K562 (cell line): Measurements from ENCODE around the gene C19orf44. TPM values are rescaled to one million over a fixed set of nuclear protein-coding genes. Genes with fewer than 3 reads are reported as not detected.

Source experiments
- CCAR2 ChIP-seq: fragments of 200-400 bp; formaldehyde crosslinking; IDR thresholded peaks from 2 replicates; pipeline ENCODE4 v1.6.1; 2017; ENCODE audit warnings: mild to moderate bottlenecking, low read depth, low read length
- CREB5 ChIP-seq: fragments of 250-450 bp; sonication (Bioruptor Pico); IDR thresholded peaks from 2 replicates; pipeline ENCODE4 v1.5.0; 2020; ENCODE audit warnings: mild to moderate bottlenecking
- GTF2B ChIP-seq: IDR thresholded peaks from 2 replicates; pipeline ENCODE4 v1.6.1; 2011; ENCODE audit not compliant: insufficient read length; ENCODE audit errors: extremely low read depth
- HSF4 ChIP-seq: fragments of 250-450 bp; sonication (Bioruptor Pico); IDR thresholded peaks from 2 replicates; pipeline ENCODE4 v2.1.2; 2022; ENCODE audit warnings: mild to moderate bottlenecking, moderate library complexity, borderline replicate concordance
- ILF3 ChIP-seq: fragments of 450-650 bp; IDR thresholded peaks from 2 replicates; pipeline ENCODE4 v1.6.1; 2018; ENCODE audit warnings: antibody characterized with exemption, mild to moderate bottlenecking, moderate library complexity, borderline replicate concordance
- KDM4B ChIP-seq, 2 experiments: fragments of 450-650 bp in 1 of 2; sonication (generic) in 1 of 2; IDR thresholded peaks; 2 replicates each; pipeline ENCODE4 v1.6.1; 2016 to 2017; ENCODE audit warnings: borderline replicate concordance in 2 of 2, antibody characterized with exemption in 1 of 2, low read depth in 1 of 2, mild to moderate bottlenecking in 1 of 2
- MXI1 ChIP-seq: IDR thresholded peaks from 2 replicates; pipeline ENCODE4 v1.6.1; 2011; ENCODE audit warnings: low read depth, mild to moderate bottlenecking, improper control_type of control experiment, low read length
- PREB ChIP-seq: sonication (generic); formaldehyde crosslinking; IDR thresholded peaks from 2 replicates; pipeline ENCODE4 v1.8.1; 2023; ENCODE audit warnings: mild to moderate bottlenecking, missing genetic modification reagents
- SIRT6 ChIP-seq: IDR thresholded peaks from one replicate; pipeline ENCODE4 v1.6.1; 2012; ENCODE audit warnings: low read depth, mild to moderate bottlenecking, control low read depth, inconsistent platforms, low read length, moderate library complexity
- SREBF1 ChIP-seq: fragments of 150-350 bp; IDR thresholded peaks from 2 replicates; pipeline ENCODE4 v1.6.1; 2014; ENCODE audit warnings: antibody characterized with exemption, low read depth, low read length, borderline replicate concordance
- ZBTB1 ChIP-seq: sonication (generic); formaldehyde crosslinking; IDR thresholded peaks from 2 replicates; pipeline ENCODE4 v1.8.1; 2023; ENCODE audit warnings: missing genetic modification reagents, low read depth, mild to moderate bottlenecking, borderline replicate concordance
- ZNF175 ChIP-seq: fragments of 200-800 bp; sonication (Bioruptor generic); IDR thresholded peaks from 2 replicates; pipeline ENCODE4 v1.6.1; 2016; ENCODE audit warnings: low read depth, mild to moderate bottlenecking, missing genetic modification characterization, missing compliant biosample characterization
- ZNF75A ChIP-seq: fragments of 450-650 bp; formaldehyde crosslinking; IDR thresholded peaks from 2 replicates; pipeline ENCODE4 v1.4.0; 2020; ENCODE audit warnings: mild to moderate bottlenecking
- polyA plus RNA-seq, 8 experiments: library from polyadenylated mRNA; depleted of rRNA in 4 of 8; stranded (reverse) in 5 of 8; unstranded in 3 of 8; fragments of >200 nt; fragmentation: Nextera tagmentation in 2 of 8; fragmentation: Illumina TruSeq in 1 of 8; extraction: Ambion mirVana in 2 of 8; extraction: Trizol in 1 of 8; gene quantifications; 2 replicates each; pipeline versions ENCODE4 v1.2.1 to v1.2.3, GENCODE V29; 2011 to 2014; ENCODE audit warnings: inconsistent platforms in 1 of 8, missing spikeins in 1 of 8
- total RNA-seq, 7 experiments: library from RNA; depleted of rRNA in 6 of 7; stranded (reverse); fragments of >200 nt in 6 of 7; fragmentation: Illumina TruSeq in 2 of 7; extraction: Trizol in 2 of 7; gene quantifications; 2 replicates each; pipeline versions ENCODE4 v1.2.1 to v1.2.3, GENCODE V29; 2011 to 2021; ENCODE audit warnings: low replicate concordance in 1 of 7
- TF ChIP-seq, protein P1 (sequence below): sonication (generic); formaldehyde crosslinking; IDR thresholded peaks from 2 replicates; pipeline ENCODE4 v1.8.0; 2023; ENCODE audit warnings: mild to moderate bottlenecking, missing genetic modification reagents
- TF ChIP-seq, protein P2 (sequence below): fragments of 450-650 bp; IDR thresholded peaks from 2 replicates; pipeline ENCODE4 v1.6.1; 2016; ENCODE audit warnings: low read depth, mild to moderate bottlenecking, moderate library complexity
- TF ChIP-seq, protein P3 (sequence below): fragments of 200-800 bp; sonication (Bioruptor generic); IDR thresholded peaks from 2 replicates; pipeline ENCODE4 v1.6.1; 2016; ENCODE audit warnings: missing genetic modification characterization, missing compliant biosample characterization

C19orf44 gene
- total and polyA plus RNA-seq, 9 of the 15 experiments (the other 6 are each of a cell fraction or from before 2014, with no cell fraction given) = 0.41 to 7.7 (median 3.5) TPM

DNA sequence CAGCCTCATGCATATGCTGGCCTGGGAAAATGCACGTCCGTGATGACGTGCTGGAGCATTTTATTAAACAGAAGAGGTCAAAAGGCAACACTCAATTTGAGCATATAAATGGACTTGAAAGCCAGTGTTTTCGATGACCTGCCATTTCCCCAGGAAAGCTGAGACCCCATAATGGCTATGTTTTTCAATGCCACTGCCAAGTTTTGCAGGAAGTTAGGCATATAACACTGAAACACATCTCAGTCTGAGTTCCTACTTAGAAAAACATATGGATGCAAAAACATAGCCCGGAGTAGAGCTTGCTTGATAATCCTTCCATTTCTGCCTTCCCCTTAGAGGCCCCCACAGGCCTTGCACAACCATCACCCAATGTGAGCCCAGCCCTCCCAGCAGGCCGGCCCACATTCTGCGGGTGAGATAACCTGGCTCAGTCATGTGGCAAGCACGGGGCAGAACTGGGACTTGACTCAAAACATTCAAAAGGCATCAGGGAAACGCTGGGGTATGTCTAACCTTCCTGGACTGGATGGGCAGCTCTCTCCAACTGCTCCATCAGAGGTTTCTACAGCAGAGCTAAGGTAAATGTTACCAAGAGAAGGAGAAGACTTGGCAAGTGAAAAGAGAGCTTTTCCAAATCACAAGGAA lies 49.3 kb upstream of the C19orf44 start (continued):
- TF ChIP-seq, protein P1, sequence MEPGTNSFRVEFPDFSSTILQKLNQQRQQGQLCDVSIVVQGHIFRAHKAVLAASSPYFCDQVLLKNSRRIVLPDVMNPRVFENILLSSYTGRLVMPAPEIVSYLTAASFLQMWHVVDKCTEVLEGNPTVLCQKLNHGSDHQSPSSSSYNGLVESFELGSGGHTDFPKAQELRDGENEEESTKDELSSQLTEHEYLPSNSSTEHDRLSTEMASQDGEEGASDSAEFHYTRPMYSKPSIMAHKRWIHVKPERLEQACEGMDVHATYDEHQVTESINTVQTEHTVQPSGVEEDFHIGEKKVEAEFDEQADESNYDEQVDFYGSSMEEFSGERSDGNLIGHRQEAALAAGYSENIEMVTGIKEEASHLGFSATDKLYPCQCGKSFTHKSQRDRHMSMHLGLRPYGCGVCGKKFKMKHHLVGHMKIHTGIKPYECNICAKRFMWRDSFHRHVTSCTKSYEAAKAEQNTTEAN (CRISPR knock-in tag) = no peak
- TF ChIP-seq ILF3 (no peak), HSF4 (CRISPR knock-in tag) (no peak), ZNF175 (no peak), CREB5 (no peak), CCAR2 (no peak), SREBF1 (no peak), ZNF75A (CRISPR knock-in tag) (no peak), KDM4B (IDR thresholded peaks at IDR 0.05; ENCODE audit: borderline replicate concordance in 2 of 2, low read depth in 1 of 2) (no peak), MXI1 (no peak), ZBTB1 (CRISPR knock-in tag) (no peak), GTF2B (no peak), PREB (CRISPR knock-in tag) (no peak), SIRT6 (no peak)
- TF ChIP-seq, protein P2, sequence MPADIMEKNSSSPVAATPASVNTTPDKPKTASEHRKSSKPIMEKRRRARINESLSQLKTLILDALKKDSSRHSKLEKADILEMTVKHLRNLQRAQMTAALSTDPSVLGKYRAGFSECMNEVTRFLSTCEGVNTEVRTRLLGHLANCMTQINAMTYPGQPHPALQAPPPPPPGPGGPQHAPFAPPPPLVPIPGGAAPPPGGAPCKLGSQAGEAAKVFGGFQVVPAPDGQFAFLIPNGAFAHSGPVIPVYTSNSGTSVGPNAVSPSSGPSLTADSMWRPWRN = 0 out of 2 replicates have a peak, but pooled peaks have one; percentile 31
- TF ChIP-seq, protein P3, sequence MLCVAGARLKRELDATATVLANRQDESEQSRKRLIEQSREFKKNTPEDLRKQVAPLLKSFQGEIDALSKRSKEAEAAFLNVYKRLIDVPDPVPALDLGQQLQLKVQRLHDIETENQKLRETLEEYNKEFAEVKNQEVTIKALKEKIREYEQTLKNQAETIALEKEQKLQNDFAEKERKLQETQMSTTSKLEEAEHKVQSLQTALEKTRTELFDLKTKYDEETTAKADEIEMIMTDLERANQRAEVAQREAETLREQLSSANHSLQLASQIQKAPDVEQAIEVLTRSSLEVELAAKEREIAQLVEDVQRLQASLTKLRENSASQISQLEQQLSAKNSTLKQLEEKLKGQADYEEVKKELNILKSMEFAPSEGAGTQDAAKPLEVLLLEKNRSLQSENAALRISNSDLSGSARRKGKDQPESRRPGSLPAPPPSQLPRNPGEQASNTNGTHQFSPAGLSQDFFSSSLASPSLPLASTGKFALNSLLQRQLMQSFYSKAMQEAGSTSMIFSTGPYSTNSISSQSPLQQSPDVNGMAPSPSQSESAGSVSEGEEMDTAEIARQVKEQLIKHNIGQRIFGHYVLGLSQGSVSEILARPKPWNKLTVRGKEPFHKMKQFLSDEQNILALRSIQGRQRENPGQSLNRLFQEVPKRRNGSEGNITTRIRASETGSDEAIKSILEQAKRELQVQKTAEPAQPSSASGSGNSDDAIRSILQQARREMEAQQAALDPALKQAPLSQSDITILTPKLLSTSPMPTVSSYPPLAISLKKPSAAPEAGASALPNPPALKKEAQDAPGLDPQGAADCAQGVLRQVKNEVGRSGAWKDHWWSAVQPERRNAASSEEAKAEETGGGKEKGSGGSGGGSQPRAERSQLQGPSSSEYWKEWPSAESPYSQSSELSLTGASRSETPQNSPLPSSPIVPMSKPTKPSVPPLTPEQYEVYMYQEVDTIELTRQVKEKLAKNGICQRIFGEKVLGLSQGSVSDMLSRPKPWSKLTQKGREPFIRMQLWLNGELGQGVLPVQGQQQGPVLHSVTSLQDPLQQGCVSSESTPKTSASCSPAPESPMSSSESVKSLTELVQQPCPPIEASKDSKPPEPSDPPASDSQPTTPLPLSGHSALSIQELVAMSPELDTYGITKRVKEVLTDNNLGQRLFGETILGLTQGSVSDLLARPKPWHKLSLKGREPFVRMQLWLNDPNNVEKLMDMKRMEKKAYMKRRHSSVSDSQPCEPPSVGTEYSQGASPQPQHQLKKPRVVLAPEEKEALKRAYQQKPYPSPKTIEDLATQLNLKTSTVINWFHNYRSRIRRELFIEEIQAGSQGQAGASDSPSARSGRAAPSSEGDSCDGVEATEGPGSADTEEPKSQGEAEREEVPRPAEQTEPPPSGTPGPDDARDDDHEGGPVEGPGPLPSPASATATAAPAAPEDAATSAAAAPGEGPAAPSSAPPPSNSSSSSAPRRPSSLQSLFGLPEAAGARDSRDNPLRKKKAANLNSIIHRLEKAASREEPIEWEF (CRISPR knock-in tag) = no peak
